ENCODE data around the gene MYH7.
"Not testable (repeated sequence)": the region's sequence is repeated elsewhere in the genome, so short reads cannot be mapped to it uniquely, and the experiment has no call there.

MYH7 gene

DNA sequence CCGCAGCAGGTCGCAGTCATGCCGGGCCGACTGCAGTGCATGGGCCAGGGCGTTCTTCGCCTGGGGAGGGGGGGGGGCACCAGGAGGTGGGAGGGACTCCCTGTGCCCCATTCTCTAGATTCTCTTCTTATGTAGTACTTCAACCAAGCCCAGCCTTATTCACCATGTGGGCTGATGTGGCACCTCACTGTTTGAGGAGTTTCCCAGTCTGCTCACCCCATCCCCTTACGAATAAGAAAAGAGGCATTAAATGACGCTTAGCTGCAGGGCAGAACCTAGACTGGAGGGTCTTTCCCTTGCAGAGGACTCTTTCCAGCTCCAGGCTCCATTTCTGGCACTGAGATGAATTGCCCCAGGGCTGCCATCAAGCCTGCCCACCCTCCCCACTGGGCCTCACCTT is 46.5 kb downstream of the MYH7 start:
- no peak for DNase-seq (ENCODE audit: insufficient read length, low spot score)
- FAIRE-seq, result no peak
- no peak for TF ChIP-seq CTCF (IDR thresholded peaks at IDR 0.05; ENCODE audit: insufficient read depth, missing control alignments)

DNA sequence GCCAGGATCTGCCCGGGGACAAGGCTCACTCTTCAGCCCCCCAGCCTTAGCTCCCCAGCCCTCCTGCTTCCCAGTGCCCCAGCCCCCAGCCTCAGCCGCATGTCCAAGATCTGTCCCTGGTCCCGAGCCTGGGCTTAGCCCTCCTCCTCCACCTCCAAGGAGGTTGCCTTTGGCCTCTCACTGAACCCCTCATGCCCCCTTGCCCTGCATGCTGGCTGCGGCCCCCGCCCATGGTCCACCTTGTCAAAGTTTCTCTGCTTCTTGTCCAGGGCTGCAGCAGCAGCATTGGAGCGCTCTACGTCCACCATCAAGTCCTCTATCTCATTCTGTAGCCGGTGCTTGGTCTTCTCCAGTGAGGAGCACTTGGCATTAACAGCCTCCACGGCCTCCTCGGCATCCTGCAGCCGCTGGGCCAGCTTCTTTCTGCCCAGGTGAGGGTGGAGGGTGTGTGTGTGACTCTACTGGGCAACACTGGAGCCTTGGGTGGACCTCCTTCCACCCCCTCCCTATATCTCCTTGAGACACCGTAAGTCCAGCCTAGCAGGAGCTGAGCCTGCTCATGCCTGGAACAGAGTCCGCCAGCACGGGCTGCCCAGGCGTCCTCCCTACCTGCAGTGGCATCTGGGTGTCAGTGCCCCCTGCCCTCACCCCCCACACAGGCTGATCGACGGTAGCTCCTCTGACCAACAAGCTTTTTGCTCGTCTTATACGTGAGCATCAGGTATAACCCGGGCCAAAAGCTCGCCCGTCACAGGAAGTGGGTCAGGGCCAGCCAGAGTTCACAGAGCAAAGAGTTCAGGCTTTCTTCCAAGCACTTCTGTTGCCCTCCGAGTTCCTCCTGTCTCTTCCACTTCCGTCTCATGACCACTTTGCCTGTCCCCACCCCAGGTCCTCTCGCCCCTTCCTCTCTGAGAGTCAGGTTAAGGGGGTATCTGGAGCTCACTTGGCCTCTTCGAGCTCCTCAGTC is 47.3 kb downstream of the MYH7 start:
- FAIRE-seq, result no peak
- TF ChIP-seq CTCF (IDR thresholded peaks at IDR 0.05; ENCODE audit: insufficient read depth, missing control alignments), result no peak
- DNase-seq (ENCODE audit: insufficient read length, low spot score), result no peak

DNA sequence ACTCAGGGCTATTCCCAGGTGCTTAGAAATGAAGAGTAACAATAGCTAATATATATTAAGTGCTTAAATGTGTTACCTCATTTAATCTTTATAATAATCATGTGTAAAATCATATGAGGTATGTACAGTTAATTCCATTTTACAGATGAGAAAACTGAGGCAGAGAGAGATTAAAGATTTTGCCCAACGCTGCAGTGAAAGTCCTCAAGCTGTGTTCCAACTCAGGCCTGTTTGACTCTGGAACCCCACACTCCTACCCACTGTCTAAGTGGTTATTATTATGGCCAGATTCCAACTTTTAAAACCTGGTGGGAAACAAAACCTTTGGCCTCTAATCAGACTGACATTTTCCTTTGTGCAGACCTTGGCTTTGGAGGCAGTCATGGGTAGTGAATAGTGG is 48.5 kb downstream of the MYH7 start:
- DNase-seq (ENCODE audit: insufficient read length, low spot score) (no peak), FAIRE-seq (no peak)
- TF ChIP-seq CTCF (IDR thresholded peaks at IDR 0.05; ENCODE audit: insufficient read depth, missing control alignments), result no peak

DNA sequence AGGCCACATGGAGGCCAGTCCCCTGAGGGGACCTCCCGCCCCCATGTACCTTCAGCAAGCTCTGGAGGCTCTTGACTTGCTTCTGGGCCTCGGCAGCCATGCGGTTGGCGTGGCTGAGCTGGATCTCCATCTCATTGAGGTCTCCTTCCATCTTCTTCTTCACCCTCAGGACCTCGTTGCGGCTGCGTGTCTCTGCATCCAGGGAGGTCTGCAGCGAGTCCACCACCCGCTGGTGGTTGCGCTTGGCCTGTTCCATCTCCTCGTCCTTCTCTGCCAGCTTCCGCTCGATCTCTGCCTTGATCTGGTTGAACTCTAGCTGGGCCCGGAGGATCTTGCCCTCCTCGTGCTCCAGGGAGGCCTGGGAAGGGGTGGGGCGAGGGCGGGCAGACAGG is 49.2 kb downstream of the MYH7 start:
- not testable (repeated sequence) for FAIRE-seq; DNase-seq (ENCODE audit: insufficient read length, low spot score)

GRCh38 chr14:23385642-23386265 is 49.7 kb downstream of the MYH7 start:
- FAIRE-seq, result no peak
- DNase-seq (ENCODE audit: insufficient read length, low spot score), result no peak
- TF ChIP-seq CTCF (IDR thresholded peaks at IDR 0.05; ENCODE audit: insufficient read depth, missing control alignments), result no peak

DNA sequence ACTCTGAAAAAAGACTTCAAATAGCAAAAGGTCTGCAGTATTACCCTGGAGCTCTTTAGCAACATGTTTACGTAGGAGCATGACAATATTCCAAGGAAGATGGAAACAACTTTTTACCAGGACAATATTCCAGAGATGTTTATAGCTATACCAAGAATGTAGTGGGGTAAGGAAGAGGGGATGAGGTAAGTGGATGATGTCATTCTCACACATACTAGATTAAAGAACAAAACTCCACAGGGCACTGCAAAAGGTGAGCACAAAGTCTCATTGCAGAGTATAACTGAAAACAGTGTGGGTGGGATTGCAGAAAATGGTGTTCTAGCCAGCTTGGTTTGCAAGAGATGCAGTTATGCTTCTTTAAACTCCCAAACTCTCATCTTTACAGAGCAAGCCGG is 50.2 kb downstream of the MYH7 start:
- TF ChIP-seq CTCF (IDR thresholded peaks at IDR 0.05; ENCODE audit: insufficient read depth, missing control alignments), result no peak
- no peak for FAIRE-seq
- DNase-seq (ENCODE audit: insufficient read length, low spot score), result no peak

DNA sequence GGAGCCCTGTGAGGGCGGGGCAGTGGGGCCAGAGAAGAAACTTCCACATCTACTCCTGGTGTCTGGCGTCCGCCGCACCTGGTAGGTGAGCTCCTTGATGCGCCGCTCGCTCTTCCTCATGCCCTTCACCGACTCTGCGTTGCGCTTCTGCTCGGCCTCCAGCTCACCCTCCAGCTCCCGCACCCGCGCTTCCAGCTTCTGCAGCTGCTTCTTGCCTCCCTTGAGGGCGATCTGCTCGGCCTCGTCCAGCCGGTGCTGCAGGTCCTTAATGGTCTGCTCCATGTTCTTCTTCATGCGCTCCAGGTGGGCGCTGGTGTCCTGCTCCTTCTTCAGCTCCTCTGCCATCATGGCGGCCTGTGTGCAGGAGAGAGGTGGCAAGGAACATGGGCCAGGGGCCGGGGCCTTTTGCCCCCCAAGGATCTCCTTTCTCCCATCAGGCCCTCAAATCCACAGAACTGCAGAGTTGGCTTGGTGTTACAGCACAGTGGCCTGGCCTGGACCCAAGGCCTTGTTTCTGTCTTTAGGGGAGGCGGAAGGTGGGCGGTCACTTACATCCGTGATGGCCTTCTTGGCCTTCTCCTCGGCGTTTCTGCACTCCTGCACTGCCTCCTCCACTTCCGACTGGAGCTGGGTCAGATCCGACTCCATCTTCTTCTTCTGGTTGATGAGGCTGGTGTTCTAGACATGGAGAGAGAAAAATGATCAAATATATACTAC is 50.9 kb downstream of the MYH7 start:
- TF ChIP-seq CTCF (IDR thresholded peaks at IDR 0.05; ENCODE audit: insufficient read depth, missing control alignments), result no peak
- DNase-seq (ENCODE audit: insufficient read length, low spot score), result no peak
- no peak for FAIRE-seq
